Smooth muscle cell of the brain vasculature (primary cell): ENCODE results near the gene TNRC6C.
"Not testable (repeated sequence)": the region's sequence is repeated elsewhere in the genome, so short reads cannot be mapped to it uniquely, and the experiment has no call there.

Experiments used
- DNase-seq: peaks from one replicate; pipeline ENCODE4 v3.0.0-alpha.2; 2012; ENCODE audit warnings: low read depth, low spot score

TNRC6C gene

GRCh38 chr17:78111016-78111726 is 152.7 kb downstream of the TNRC6C start:
- DNase-seq: no peak

- no peak for DNase-seq
These were observed 153.4 kb downstream of the TNRC6C start for GRCh38 chr17:78111727-78112517.

GRCh38 chr17:78112518-78113471 is 154.3 kb downstream of the TNRC6C start:
- peak; percentile 12 for DNase-seq

GRCh38 chr17:78113804-78114785 is 155.6 kb downstream of the TNRC6C start:
- no peak for DNase-seq

GRCh38 chr17:78114831-78115723 is 156.6 kb downstream of the TNRC6C start:
- DNase-seq: no peak

GRCh38 chr17:78115803-78116202 is 157.3 kb downstream of the TNRC6C start:
- DNase-seq: not testable (repeated sequence)

GRCh38 chr17:78116411-78116810 is 157.9 kb downstream of the TNRC6C start:
- no peak for DNase-seq

- DNase-seq: no peak
These were observed 158.8 kb downstream of the TNRC6C start for GRCh38 chr17:78117027-78117981.

- DNase-seq: no peak
These were observed 160.3 kb downstream of the TNRC6C start for GRCh38 chr17:78118801-78119241.

- no peak for DNase-seq
These were observed 162.0 kb downstream of the TNRC6C start for GRCh38 chr17:78120537-78120936.

- DNase-seq: no peak
These were observed 162.7 kb downstream of the TNRC6C start for GRCh38 chr17:78120971-78121800.

- DNase-seq: no peak
These were observed 163.3 kb downstream of the TNRC6C start for GRCh38 chr17:78121801-78122215.

GRCh38 chr17:78122216-78122930 is 163.9 kb downstream of the TNRC6C start:
- no peak for DNase-seq

- DNase-seq: no peak
These were observed 164.4 kb downstream of the TNRC6C start for GRCh38 chr17:78122931-78123249.

GRCh38 chr17:78123258-78123929 is 164.9 kb downstream of the TNRC6C start:
- no peak for DNase-seq

- no peak for DNase-seq
These were observed 165.8 kb downstream of the TNRC6C start for GRCh38 chr17:78124081-78124835.
